Type B pancreatic cell (in vitro differentiated cells): ENCODE measurements around the gene TAL1. TPM values are rescaled to one million over a fixed set of nuclear protein-coding genes. Genes with fewer than 3 reads are reported as not detected.

Source experiments
- DNase-seq: peaks from one replicate; pipeline ENCODE4 v3.0.0; 2021; ENCODE audit warnings: mixed read lengths; ENCODE audit not compliant: unreplicated experiment; ENCODE audit errors: extremely low spot score
- H3K27ac Mint-ChIP-seq: 2 replicates; pipeline ENCODE4 v1.8.0; 2021; ENCODE audit warnings: mild to moderate bottlenecking, mixed read lengths
- H3K27me3 Mint-ChIP-seq: 2 replicates; pipeline ENCODE4 v1.8.0; 2021; ENCODE audit warnings: mixed read lengths
- H3K36me3 Mint-ChIP-seq: 2 replicates; pipeline ENCODE4 v1.8.0; 2021; ENCODE audit warnings: mixed read lengths
- H3K4me1 Mint-ChIP-seq: one replicate; pipeline ENCODE4 v1.8.0; 2021; ENCODE audit warnings: mixed read lengths; ENCODE audit not compliant: unreplicated experiment
- H3K4me3 Mint-ChIP-seq: 2 replicates; pipeline ENCODE4 v1.8.0; 2021; ENCODE audit warnings: mild to moderate bottlenecking, mixed read lengths
- H3K9me3 Mint-ChIP-seq: 2 replicates; pipeline ENCODE4 v1.8.0; 2021; ENCODE audit warnings: mixed read lengths
- CTCF ChIP-seq: fragments of 200-600 bp; sonication (generic); conservative IDR thresholded peaks from 2 replicates; pipeline ENCODE4 v1.5.0; 2021; ENCODE audit warnings: antibody characterized with exemption, mild to moderate bottlenecking
- total RNA-seq: library from RNA; stranded (reverse); gene quantifications from 2 replicates; pipeline ENCODE4 v1.2.1, GENCODE V29; 2021; ENCODE audit warnings: low replicate concordance

Gene TAL1
- total RNA-seq, 1 donor from 2014 or later, result not detected

GRCh38 chr1:47181955-47182675 is 49.9 kb downstream of the TAL1 start:
- no peak overlapping the region for H3K4me3 Mint-ChIP-seq
- no peaks in the 10 kb centered on the region for H3K9me3 Mint-ChIP-seq
- H3K27me3 Mint-ChIP-seq, result peaks cover 43% of the 10 kb centered on the region
- peaks cover 10% of the 10 kb centered on the region for H3K4me1 Mint-ChIP-seq
- H3K36me3 Mint-ChIP-seq, result no peaks in the 10 kb centered on the region
- DNase-seq, result peak; percentile 49
- H3K27ac Mint-ChIP-seq, result no peak overlapping the region
- no peak for TF ChIP-seq CTCF

- no peaks in the 10 kb centered on the region for H3K9me3 Mint-ChIP-seq
- no peak for TF ChIP-seq CTCF
- H3K27ac Mint-ChIP-seq, result no peak overlapping the region
- peak; percentile 65 for DNase-seq
- H3K4me3 Mint-ChIP-seq, result no peak overlapping the region
- H3K36me3 Mint-ChIP-seq, result no peaks in the 10 kb centered on the region
- peaks cover 10% of the 10 kb centered on the region for H3K4me1 Mint-ChIP-seq
- H3K27me3 Mint-ChIP-seq, result peaks cover 43% of the 10 kb centered on the region
Measured at GRCh38 chr1:47181095-47181954, 50.7 kb downstream of the TAL1 start.

- no peak for TF ChIP-seq CTCF
- Mint-ChIP-seq H3K27me3 (peaks cover 49% of the 10 kb centered on the region), H3K27ac (no peak overlapping the region), H3K9me3 (no peaks in the 10 kb centered on the region), H3K4me1 (peaks cover 10% of the 10 kb centered on the region), H3K4me3 (no peak overlapping the region), H3K36me3 (no peaks in the 10 kb centered on the region)
- no peak for DNase-seq
Measured at GRCh38 chr1:47180603-47181094, 51.4 kb downstream of the TAL1 start.

GRCh38 chr1:47179988-47180563 is 51.9 kb downstream of the TAL1 start:
- Mint-ChIP-seq H3K27me3 (peaks cover 52% of the 10 kb centered on the region), H3K36me3 (no peaks in the 10 kb centered on the region), H3K9me3 (no peaks in the 10 kb centered on the region), H3K27ac (no peak overlapping the region), H3K4me1 (peaks cover 12% of the 10 kb centered on the region), H3K4me3 (no peak overlapping the region)
- no peak for TF ChIP-seq CTCF
- DNase-seq, result no peak

- DNase-seq, result peak; percentile 89
- H3K27me3 Mint-ChIP-seq, result peaks cover 57% of the 10 kb centered on the region
- peaks cover 13% of the 10 kb centered on the region for H3K4me1 Mint-ChIP-seq
- H3K9me3 Mint-ChIP-seq, result no peaks in the 10 kb centered on the region
- peak; percentile 92 for TF ChIP-seq CTCF
- peak overlapping the region; percentile 95 for H3K27ac Mint-ChIP-seq
- H3K36me3 Mint-ChIP-seq, result no peaks in the 10 kb centered on the region
- peak overlapping the region; percentile 86 for H3K4me3 Mint-ChIP-seq
Measured at GRCh38 chr1:47179017-47179987, 52.7 kb downstream of the TAL1 start.
